Coronary artery (tissue), 2 donors: Measurements from ENCODE around the gene HMCN1.

Source experiments
- DNase-seq: peaks from one replicate; pipeline ENCODE4 v3.0.0-alpha.2; 2017; ENCODE audit warnings: low spot score
- H3K27ac ChIP-seq, 2 donors: fragments of 200-600 bp; sonication (generic); one replicate each; pipeline ENCODE4 v1.5.1; 2016 to 2019
- H3K4me3 ChIP-seq: fragments of 200-600 bp; sonication (generic); 2 replicates; pipeline ENCODE4 v1.5.1; 2016; ENCODE audit warnings: mild to moderate bottlenecking, moderate library complexity
- TF ChIP-seq, protein P1 (sequence below): fragments of 200-600 bp; sonication (generic); IDR thresholded peaks from one replicate; pipeline ENCODE4 v1.5.1; 2019; ENCODE audit warnings: antibody characterized with exemption

HMCN1 gene

DNA sequence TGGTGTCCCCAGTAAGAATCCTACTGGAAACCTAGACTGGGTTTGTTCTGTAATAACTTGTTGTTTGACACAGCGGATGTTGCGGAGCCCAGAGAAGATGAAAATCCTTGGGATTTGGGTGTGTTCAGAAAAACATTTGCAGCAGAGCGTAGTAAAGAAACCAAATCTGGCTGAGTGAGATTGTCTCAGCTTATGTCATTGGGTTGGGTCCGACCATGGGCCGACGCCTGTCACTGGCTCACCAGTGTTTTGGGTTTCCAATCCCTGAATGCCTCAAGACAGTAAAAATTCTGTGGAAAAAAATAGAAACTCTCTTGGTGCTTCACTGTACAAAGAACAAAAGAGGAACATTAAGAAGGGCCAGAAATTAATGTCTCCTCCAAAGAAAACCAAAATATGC lies 494.6 kb downstream of the HMCN1 start:
- no peak overlapping the region for H3K27ac ChIP-seq

DNA sequence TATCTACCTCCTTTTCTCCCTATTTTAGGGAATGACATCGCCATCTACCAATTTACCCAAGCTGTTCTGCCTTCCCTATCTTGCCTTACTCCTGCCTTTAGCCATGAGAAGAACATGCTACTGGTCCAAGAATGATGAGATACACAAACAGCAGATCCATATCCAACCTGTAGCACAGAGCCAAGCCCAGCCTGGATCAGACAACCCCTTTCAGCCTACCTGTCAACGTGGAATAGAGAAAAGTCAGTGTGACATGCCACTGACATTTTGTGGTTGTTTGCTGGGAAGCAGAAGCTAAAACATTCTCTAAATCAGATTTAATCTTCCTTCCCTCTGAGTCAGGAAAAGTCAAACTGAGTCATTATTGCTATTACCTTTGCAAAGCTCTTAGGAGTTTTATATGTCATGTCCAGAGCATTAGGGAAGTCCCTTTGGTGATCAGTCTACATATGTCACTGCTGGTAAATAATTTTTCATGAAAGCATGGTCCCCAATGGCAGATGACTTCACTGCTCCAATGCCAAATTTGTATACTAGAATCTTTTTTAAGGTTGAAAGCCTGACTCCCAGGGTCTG lies 497.8 kb downstream of the HMCN1 start:
- no peak overlapping the region for H3K27ac ChIP-seq
- TF ChIP-seq, protein P1, sequence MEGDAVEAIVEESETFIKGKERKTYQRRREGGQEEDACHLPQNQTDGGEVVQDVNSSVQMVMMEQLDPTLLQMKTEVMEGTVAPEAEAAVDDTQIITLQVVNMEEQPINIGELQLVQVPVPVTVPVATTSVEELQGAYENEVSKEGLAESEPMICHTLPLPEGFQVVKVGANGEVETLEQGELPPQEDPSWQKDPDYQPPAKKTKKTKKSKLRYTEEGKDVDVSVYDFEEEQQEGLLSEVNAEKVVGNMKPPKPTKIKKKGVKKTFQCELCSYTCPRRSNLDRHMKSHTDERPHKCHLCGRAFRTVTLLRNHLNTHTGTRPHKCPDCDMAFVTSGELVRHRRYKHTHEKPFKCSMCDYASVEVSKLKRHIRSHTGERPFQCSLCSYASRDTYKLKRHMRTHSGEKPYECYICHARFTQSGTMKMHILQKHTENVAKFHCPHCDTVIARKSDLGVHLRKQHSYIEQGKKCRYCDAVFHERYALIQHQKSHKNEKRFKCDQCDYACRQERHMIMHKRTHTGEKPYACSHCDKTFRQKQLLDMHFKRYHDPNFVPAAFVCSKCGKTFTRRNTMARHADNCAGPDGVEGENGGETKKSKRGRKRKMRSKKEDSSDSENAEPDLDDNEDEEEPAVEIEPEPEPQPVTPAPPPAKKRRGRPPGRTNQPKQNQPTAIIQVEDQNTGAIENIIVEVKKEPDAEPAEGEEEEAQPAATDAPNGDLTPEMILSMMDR, result no peak

More for the DNA sequence above, 494.6 kb downstream of the HMCN1 start:
- H3K4me3 ChIP-seq, result no peak overlapping the region
- TF ChIP-seq, protein P1, result no peak
- DNase-seq, result no peak

GRCh38 chr1:186234976-186235686 lies 500.9 kb downstream of the HMCN1 start:
- no peak for DNase-seq
- TF ChIP-seq, protein P1, result no peak

More for the DNA sequence above, 497.8 kb downstream of the HMCN1 start:
- H3K4me3 ChIP-seq, result no peak overlapping the region
- no peak for DNase-seq

GRCh38 chr1:186235696-186236095 lies 501.5 kb downstream of the HMCN1 start:
- no peak overlapping the region for H3K4me3 ChIP-seq
- no peak for DNase-seq
- TF ChIP-seq, protein P1, result no peak
- H3K27ac ChIP-seq, result no peak overlapping the region

More at GRCh38 chr1:186234976-186235686, 500.9 kb downstream of the HMCN1 start:
- H3K4me3 ChIP-seq, result no peak overlapping the region
- H3K27ac ChIP-seq, result no peak overlapping the region

- Histone ChIP-seq H3K27ac (no peak overlapping the region), H3K4me3 (no peak overlapping the region)
- DNase-seq, result no peak
- TF ChIP-seq, protein P1, result no peak
Observed at GRCh38 chr1:186236921-186237320, 502.7 kb downstream of the HMCN1 start.

- Histone ChIP-seq H3K4me3 (no peak overlapping the region), H3K27ac (no peak overlapping the region)
- DNase-seq, result no peak
- TF ChIP-seq, protein P1, result no peak
Observed at GRCh38 chr1:186239171-186239570, 505.0 kb downstream of the HMCN1 start.

GRCh38 chr1:186240436-186240835 lies 506.2 kb downstream of the HMCN1 start:
- TF ChIP-seq, protein P1, result no peak
- H3K4me3 ChIP-seq, result no peak overlapping the region
- no peak for DNase-seq
- no peak overlapping the region for H3K27ac ChIP-seq
